H9 (cell line): ENCODE measurements around the gene UBE2G1. TPM values are rescaled to one million over a fixed set of nuclear protein-coding genes. Genes with fewer than 3 reads are reported as not detected.

Experiments
- DNase-seq: peaks from one replicate; pipeline ENCODE4 v3.0.0-alpha.2; 2017
- H2AFZ ChIP-seq: one replicate; pipeline ENCODE4 v1.6.1; 2013; ENCODE audit warnings: mild to moderate bottlenecking, low read length, control low read depth, moderate library complexity
- H2AK5ac ChIP-seq: 2 replicates; pipeline ENCODE4 v1.6.1; 2013; ENCODE audit warnings: low read length, control low read depth, mixed read lengths; ENCODE audit not compliant: insufficient read length
- H2BK120ac ChIP-seq: one replicate; pipeline ENCODE4 v1.6.1; 2013; ENCODE audit warnings: low read depth, mild to moderate bottlenecking, low read length, control low read depth, inconsistent platforms; ENCODE audit not compliant: poor library complexity, severe bottlenecking
- H2BK12ac ChIP-seq: 2 replicates; pipeline ENCODE4 v1.6.1; 2013; ENCODE audit warnings: low read length, control low read depth, mixed read lengths, low read depth; ENCODE audit not compliant: insufficient read length
- H2BK15ac ChIP-seq: 2 replicates; pipeline ENCODE4 v1.6.1; 2013; ENCODE audit warnings: low read depth, low read length, control low read depth
- H2BK20ac ChIP-seq: one replicate; pipeline ENCODE4 v1.6.1; 2013; ENCODE audit warnings: low read depth, mild to moderate bottlenecking, low read length, control low read depth, inconsistent platforms; ENCODE audit not compliant: poor library complexity, severe bottlenecking
- H2BK5ac ChIP-seq: 2 replicates; pipeline ENCODE4 v1.6.1; 2013; ENCODE audit warnings: low read length, control low read depth, mixed read lengths; ENCODE audit not compliant: insufficient read length
- H3K14ac ChIP-seq: 2 replicates; pipeline ENCODE4 v1.6.1; 2013; ENCODE audit warnings: low read length, control low read depth; ENCODE audit not compliant: insufficient read depth
- H3K18ac ChIP-seq: 2 replicates; pipeline ENCODE4 v1.6.1; 2013; ENCODE audit warnings: low read depth, mild to moderate bottlenecking, mixed read lengths, low read length, control low read depth; ENCODE audit not compliant: insufficient read length
- H3K23ac ChIP-seq: 2 replicates; pipeline ENCODE4 v1.6.1; 2013; ENCODE audit warnings: low read length, control low read depth, mixed read lengths, low read depth; ENCODE audit not compliant: insufficient read length
- H3K23me2 ChIP-seq: 2 replicates; pipeline ENCODE4 v1.6.1; 2013; ENCODE audit warnings: low read depth, mild to moderate bottlenecking, mixed read lengths, low read length, control low read depth; ENCODE audit not compliant: insufficient read length, poor library complexity, severe bottlenecking
- H3K27ac ChIP-seq: 2 replicates; pipeline ENCODE4 v1.5.1; 2013; ENCODE audit warnings: low read length, control low read depth, mixed read lengths, low read depth; ENCODE audit not compliant: insufficient read length
- H3K27me3 ChIP-seq: 2 replicates; pipeline ENCODE4 v1.6.1; 2013; ENCODE audit warnings: low read length, control low read depth, inconsistent platforms; ENCODE audit not compliant: insufficient read depth
- H3K4ac ChIP-seq: 2 replicates; pipeline ENCODE4 v1.6.1; 2013; ENCODE audit warnings: low read depth, mild to moderate bottlenecking, control low read depth, inconsistent platforms, low read length, moderate library complexity
- H3K4me1 ChIP-seq: 2 replicates; pipeline ENCODE4 v1.6.1; 2013; ENCODE audit warnings: low read length, control low read depth, inconsistent platforms; ENCODE audit not compliant: insufficient read depth
- H3K4me2 ChIP-seq: 2 replicates; pipeline ENCODE4 v1.6.1; 2013; ENCODE audit warnings: low read length, control low read depth, mixed read lengths; ENCODE audit not compliant: insufficient read length, insufficient read depth
- H3K56ac ChIP-seq: 2 replicates; pipeline ENCODE4 v1.6.1; 2013; ENCODE audit warnings: low read depth, mild to moderate bottlenecking, mixed read lengths, low read length, control low read depth; ENCODE audit not compliant: insufficient read length
- H3K79me1 ChIP-seq: 2 replicates; pipeline ENCODE4 v1.6.1; 2013; ENCODE audit warnings: low read depth, mild to moderate bottlenecking, moderate library complexity, low read length, control low read depth, inconsistent platforms; ENCODE audit not compliant: insufficient read depth, poor library complexity, severe bottlenecking
- H3K79me2 ChIP-seq: 2 replicates; pipeline ENCODE4 v1.6.1; 2013; ENCODE audit warnings: low read length, control low read depth, inconsistent platforms; ENCODE audit not compliant: insufficient read depth
- H3K9ac ChIP-seq: 2 replicates; pipeline ENCODE4 v1.6.1; 2013; ENCODE audit warnings: low read length, control low read depth, mixed read lengths; ENCODE audit not compliant: insufficient read length; ENCODE audit errors: extremely low read depth
- H3K9me3 ChIP-seq: one replicate; pipeline ENCODE4 v1.6.1; 2013; ENCODE audit warnings: low read depth, low read length, inconsistent platforms; ENCODE audit not compliant: control insufficient read depth
- H3T11ph ChIP-seq: one replicate; pipeline ENCODE4 v1.6.1; 2013; ENCODE audit warnings: mild to moderate bottlenecking, low read length, control low read depth, inconsistent platforms
- H4K20me1 ChIP-seq: one replicate; pipeline ENCODE4 v1.6.1; 2013; ENCODE audit not compliant: control insufficient read depth, insufficient read length, insufficient read depth
- H4K5ac ChIP-seq: 2 replicates; pipeline ENCODE4 v1.6.1; 2013; ENCODE audit warnings: low read depth, mild to moderate bottlenecking, mixed read lengths, low read length, control low read depth; ENCODE audit not compliant: insufficient read length
- H4K8ac ChIP-seq: replicated peaks from 2 replicates; pipeline ENCODE4 v1.6.1; 2013; ENCODE audit warnings: low read length, control low read depth, mixed read lengths, low read depth; ENCODE audit not compliant: insufficient read length
- H4K91ac ChIP-seq: 2 replicates; pipeline ENCODE4 v1.6.1; 2013; ENCODE audit warnings: low read depth, mild to moderate bottlenecking, moderate library complexity, mixed read lengths, low read length, control low read depth; ENCODE audit not compliant: insufficient read length
- H3K27ac Mint-ChIP-seq, 3 experiments: 2 replicates in 2 of 3; 3 replicates in 1 of 3; pipeline ENCODE4 v1.8.0; 2020 to 2021; ENCODE audit warnings: mixed read lengths in 3 of 3, mild to moderate bottlenecking in 1 of 3, moderate library complexity in 1 of 3
- H3K27me3 Mint-ChIP-seq: 2 replicates; pipeline ENCODE4 v1.8.0; 2021; ENCODE audit warnings: low read depth, mild to moderate bottlenecking, moderate library complexity, mixed read lengths
- H3K36me3 Mint-ChIP-seq, 3 experiments: 2 replicates in 2 of 3; 3 replicates in 1 of 3; pipeline ENCODE4 v1.8.0; 2020 to 2021; ENCODE audit warnings: low read depth in 3 of 3, mixed read lengths in 3 of 3; ENCODE audit not compliant: insufficient read depth in 1 of 3
- H3K4me1 Mint-ChIP-seq, 2 experiments: 2 replicates each; pipeline ENCODE4 v1.8.0; 2020; ENCODE audit warnings: mixed read lengths in 2 of 2
- H3K4me3 Mint-ChIP-seq, 2 experiments: 2 replicates in 1 of 2; 3 replicates in 1 of 2; pipeline ENCODE4 v1.8.0; 2020 to 2021; ENCODE audit warnings: mild to moderate bottlenecking in 2 of 2, mixed read lengths in 2 of 2, moderate library complexity in 1 of 2
- H3K9me3 Mint-ChIP-seq, 2 experiments: 2 replicates in 1 of 2; 3 replicates in 1 of 2; pipeline ENCODE4 v1.8.0; 2020; ENCODE audit warnings: mild to moderate bottlenecking in 2 of 2, mixed read lengths in 2 of 2, moderate library complexity in 1 of 2
- WGBS: extraction: QIAGEN DNeasy Blood & Tissue Kit; methylation state at CpG from one replicate; pipeline ENCODE4 v1.1.7; 2013; ENCODE audit warnings: missing lambda C conversion rate, low lambda C conversion rate, mixed read lengths; ENCODE audit not compliant: insufficient read length; ENCODE audit errors: extremely low coverage; 5-methylcytosine and 5-hydroxymethylcytosine counted together
- total RNA-seq: library from RNA; stranded (reverse); gene quantifications from 2 replicates; pipeline ENCODE4 v1.2.1, GENCODE V29; 2021
- TF ChIP-seq, protein P1 (sequence below): fragments of 200-600 bp; sonication (generic); conservative IDR thresholded peaks from 3 replicates; pipeline ENCODE4 v1.8.0; 2021; ENCODE audit warnings: antibody characterized with exemption, mild to moderate bottlenecking

Gene UBE2G1
- total RNA-seq, 1 experiment from 2014 or later: 188 TPM

DNA sequence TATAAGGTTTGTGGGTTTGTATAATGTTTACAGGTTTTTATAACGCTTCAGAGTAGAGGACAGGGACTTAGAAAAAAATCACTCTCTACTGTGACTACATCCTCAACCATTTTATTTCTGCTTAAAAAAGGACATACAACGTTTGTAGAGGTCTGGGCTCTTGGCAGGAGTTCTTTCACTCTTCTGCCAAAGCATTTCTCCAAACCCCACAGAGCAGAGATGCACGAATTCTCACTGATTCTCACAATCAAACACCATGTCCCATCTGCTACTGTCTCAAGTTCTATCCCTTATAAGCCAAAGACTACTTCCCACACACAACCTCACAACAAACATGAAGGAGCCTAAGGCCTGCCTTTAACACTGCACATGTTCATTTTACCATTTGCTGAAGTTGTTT is 95.7 kb downstream of the UBE2G1 start:
- H3K27ac Mint-ChIP-seq: peak overlapping the region in 1 of 3 experiments; percentile 55; a peak in 1 of 7 replicates
- TF ChIP-seq, protein P1, sequence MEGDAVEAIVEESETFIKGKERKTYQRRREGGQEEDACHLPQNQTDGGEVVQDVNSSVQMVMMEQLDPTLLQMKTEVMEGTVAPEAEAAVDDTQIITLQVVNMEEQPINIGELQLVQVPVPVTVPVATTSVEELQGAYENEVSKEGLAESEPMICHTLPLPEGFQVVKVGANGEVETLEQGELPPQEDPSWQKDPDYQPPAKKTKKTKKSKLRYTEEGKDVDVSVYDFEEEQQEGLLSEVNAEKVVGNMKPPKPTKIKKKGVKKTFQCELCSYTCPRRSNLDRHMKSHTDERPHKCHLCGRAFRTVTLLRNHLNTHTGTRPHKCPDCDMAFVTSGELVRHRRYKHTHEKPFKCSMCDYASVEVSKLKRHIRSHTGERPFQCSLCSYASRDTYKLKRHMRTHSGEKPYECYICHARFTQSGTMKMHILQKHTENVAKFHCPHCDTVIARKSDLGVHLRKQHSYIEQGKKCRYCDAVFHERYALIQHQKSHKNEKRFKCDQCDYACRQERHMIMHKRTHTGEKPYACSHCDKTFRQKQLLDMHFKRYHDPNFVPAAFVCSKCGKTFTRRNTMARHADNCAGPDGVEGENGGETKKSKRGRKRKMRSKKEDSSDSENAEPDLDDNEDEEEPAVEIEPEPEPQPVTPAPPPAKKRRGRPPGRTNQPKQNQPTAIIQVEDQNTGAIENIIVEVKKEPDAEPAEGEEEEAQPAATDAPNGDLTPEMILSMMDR: no peak
- Histone ChIP-seq H3K4me1 (no peaks in the 10 kb centered on the region), H3K23me2 (no peaks in the 10 kb centered on the region), H3K9ac (no peak overlapping the region), H3K4ac (no peak overlapping the region), H3K79me2 (no peaks in the 10 kb centered on the region), H3K14ac (no peak overlapping the region), H3T11ph (no peak overlapping the region), H4K5ac (no peak overlapping the region), H3K56ac (no peak overlapping the region), H2BK5ac (no peak overlapping the region), H3K4me2 (no peak overlapping the region), H3K27me3 (no peaks in the 10 kb centered on the region), H2BK12ac (no peak overlapping the region), H2AK5ac (no peak overlapping the region), H2BK20ac (no peak overlapping the region), H3K23ac (no peak overlapping the region), H4K91ac (no peak overlapping the region), H3K27ac (no peak overlapping the region), H2AFZ (no peak overlapping the region), H3K79me1 (peaks cover 9% of the 10 kb centered on the region), H2BK15ac (no peak overlapping the region), H3K18ac (no peak overlapping the region), H3K9me3 (no peaks in the 10 kb centered on the region), H4K8ac (no peak overlapping the region), H2BK120ac (no peak overlapping the region), H4K20me1 (no peaks in the 10 kb centered on the region)
- no peak for DNase-seq
- H3K36me3 Mint-ChIP-seq: peaks cover 16 to 65% (median 50%) of the 10 kb centered on the region in 3 experiments; a peak in 6 of 7 replicates
- H3K27me3 Mint-ChIP-seq: no peaks in the 10 kb centered on the region
- no peaks in the 10 kb centered on the region for H3K9me3 Mint-ChIP-seq
- H3K4me3 Mint-ChIP-seq: no peak overlapping the region
- peaks cover 2 to 9% of the 10 kb centered on the region in 2 experiments for H3K4me1 Mint-ChIP-seq
- no CpG with 5 or more reads among the region's 3 CpGs for WGBS
